T-cell (primary cell): ENCODE data around the gene SEC11C. TPM values are rescaled to one million over a fixed set of nuclear protein-coding genes. Genes with fewer than 3 reads are reported as not detected.

ENCODE experiments used
- total RNA-seq, 35 experiments: library from RNA in 6 of 35; stranded (reverse) in 6 of 35; fragments of 120-200 nt in 1 of 35; gene quantifications; one replicate each; pipeline versions ENCODE4 v1.2.1 to v1.2.4 and lab custom pipeline; 2013 to 2026

Gene SEC11C
- total RNA-seq, 5 donors from 2014 or later (not counting 1 experiment from before 2014, with no cell fraction given), result 44.9 to 64.6 (median 51.0) TPM

Other genes starting within 250 kb of the SEC11C start
- gene GRP, start 80.3 kb downstream of the SEC11C start, total RNA-seq, result not detected
- gene RAX, start 133.6 kb downstream of the SEC11C start, total RNA-seq, result not detected
- not detected for gene CPLX4, start 178.8 kb downstream of the SEC11C start, total RNA-seq
- gene LMAN1, start 219.4 kb downstream of the SEC11C start, total RNA-seq, result 10 to 100 TPM; 34.4 to 52.5 (median 48.3) TPM